Thymus (tissue), 11 donors: Measurements from ENCODE around the gene SF3B6. TPM values are rescaled to one million over a fixed set of nuclear protein-coding genes. Genes with fewer than 3 reads are reported as not detected.
"Not testable (repeated sequence)": the region's sequence is repeated elsewhere in the genome, so short reads cannot be mapped to it uniquely, and the experiment has no call there.

Experiments used
- DNase-seq, 9 donors: peaks; one replicate each; pipeline ENCODE4 v3.0.0-alpha.2; 2013; ENCODE audit warnings: low spot score in 9 of 9, low read depth in 6 of 9, missing footprints in 1 of 9
- H3K27ac ChIP-seq, 2 donors: one replicate each; pipeline ENCODE4 v1.5.1; 2013; ENCODE audit warnings: control low read depth in 1 of 2, low read depth in 1 of 2, low read length in 1 of 2, mild to moderate bottlenecking in 1 of 2, moderate library complexity in 1 of 2
- H3K27me3 ChIP-seq, 2 donors: one replicate each; pipeline ENCODE4 v1.5.1; 2013; ENCODE audit warnings: low read length in 1 of 2; ENCODE audit not compliant: control insufficient read depth in 2 of 2, insufficient read depth in 1 of 2
- H3K36me3 ChIP-seq, 2 donors: one replicate each; pipeline ENCODE4 v1.5.1; 2013; ENCODE audit warnings: low read length in 1 of 2, mild to moderate bottlenecking in 1 of 2, moderate library complexity in 1 of 2; ENCODE audit not compliant: control insufficient read depth in 2 of 2, insufficient read depth in 2 of 2
- H3K4me1 ChIP-seq, 2 donors: one replicate each; pipeline ENCODE4 v1.5.1; 2013; ENCODE audit warnings: low read length in 2 of 2; ENCODE audit not compliant: control insufficient read depth in 2 of 2, insufficient read depth in 2 of 2
- H3K4me3 ChIP-seq, 2 donors: one replicate each; pipeline ENCODE4 v1.5.1; 2013; ENCODE audit warnings: low read length in 2 of 2, control low read depth in 1 of 2, mild to moderate bottlenecking in 1 of 2
- H3K9me3 ChIP-seq, 2 donors: one replicate each; pipeline ENCODE4 v1.5.1; 2013; ENCODE audit warnings: low read length in 1 of 2, mild to moderate bottlenecking in 1 of 2; ENCODE audit not compliant: control insufficient read depth in 2 of 2, insufficient read depth in 1 of 2
- WGBS: extraction: QIAGEN DNeasy Blood & Tissue Kit; methylation state at CpG from one replicate; pipeline ENCODE4 v1.1.7; 2013; 5-methylcytosine and 5-hydroxymethylcytosine counted together
- polyA plus RNA-seq: library from polyadenylated mRNA; stranded (reverse); fragments of 200-250 nt; gene quantifications from one replicate; pipeline ENCODE4 v1.2.3, GENCODE V29; 2013
- total RNA-seq: library from RNA; stranded (reverse); fragments of 120-200 nt; gene quantifications from one replicate; pipeline ENCODE4 v1.2.4, GENCODE V29; 2013
- donor health status: healthy.

Gene SF3B6
- total and polyA plus RNA-seq, 2 donors = 163 to 213 TPM

DNA sequence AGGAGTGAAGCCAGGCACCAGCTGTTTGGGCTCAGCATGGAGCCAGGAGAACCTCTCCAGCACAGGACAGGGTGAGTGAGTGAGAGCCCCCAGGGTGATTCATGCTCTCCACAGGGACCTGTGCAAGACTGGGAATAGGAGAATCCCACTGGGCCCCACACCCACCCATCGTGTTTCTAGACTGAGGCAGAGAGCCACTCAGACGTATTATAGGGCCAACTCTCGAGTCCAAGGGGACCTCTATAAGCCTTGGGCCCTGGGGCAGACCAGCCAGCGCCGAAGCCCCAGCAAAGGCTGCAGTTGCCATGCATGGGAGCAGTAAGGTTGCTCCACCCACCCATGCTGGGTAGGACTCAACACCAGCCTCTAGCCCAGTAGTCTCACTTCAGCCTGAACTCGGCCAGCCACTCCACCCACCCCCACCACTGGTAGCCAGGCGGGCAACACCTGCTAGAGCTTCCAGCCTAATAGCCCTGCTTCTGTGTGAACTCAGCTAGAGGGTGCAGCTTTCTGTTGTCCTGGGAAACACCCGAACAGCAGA is 28.1 kb upstream of the SF3B6 start:
- no peaks in the 10 kb centered on the region for H3K4me1 ChIP-seq
- no peaks in the 10 kb centered on the region for H3K36me3 ChIP-seq
- H3K27ac ChIP-seq = no peak overlapping the region
- no peak for DNase-seq
- no peak overlapping the region for H3K4me3 ChIP-seq
- H3K9me3 ChIP-seq = peaks cover 0 to 3% of the 10 kb centered on the region in 2 donors
- WGBS = 98% methylated on average over 8 of the region's 8 CpGs
- no peaks in the 10 kb centered on the region for H3K27me3 ChIP-seq

DNA sequence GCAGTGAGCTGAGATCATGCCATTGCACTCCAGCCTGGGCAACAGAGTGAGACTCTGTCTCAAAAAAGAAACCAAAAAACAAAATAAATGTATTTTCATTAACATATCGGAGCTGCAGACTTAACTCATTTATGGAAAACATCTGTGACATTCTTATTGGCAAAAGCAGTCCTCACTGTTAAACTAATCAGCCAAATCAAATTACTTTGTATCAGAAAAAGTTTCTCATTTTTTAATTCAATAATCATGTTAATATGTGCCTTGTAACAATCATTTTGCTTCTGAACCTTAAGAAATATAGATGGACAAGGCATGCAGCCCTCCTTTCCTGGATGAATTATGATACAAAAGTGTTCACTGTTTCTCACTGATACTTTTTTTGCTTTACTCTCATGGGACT is 26.6 kb upstream of the SF3B6 start:
- no peaks in the 10 kb centered on the region for H3K4me1 ChIP-seq
- no peaks in the 10 kb centered on the region for H3K36me3 ChIP-seq
- 97% methylated on average over 1 of the region's 1 CpG for WGBS
- H3K4me3 ChIP-seq = no peak overlapping the region
- H3K27ac ChIP-seq = no peak overlapping the region
- H3K9me3 ChIP-seq = peaks cover 0 to 3% of the 10 kb centered on the region in 2 donors
- DNase-seq = no peak
- no peaks in the 10 kb centered on the region for H3K27me3 ChIP-seq

DNA sequence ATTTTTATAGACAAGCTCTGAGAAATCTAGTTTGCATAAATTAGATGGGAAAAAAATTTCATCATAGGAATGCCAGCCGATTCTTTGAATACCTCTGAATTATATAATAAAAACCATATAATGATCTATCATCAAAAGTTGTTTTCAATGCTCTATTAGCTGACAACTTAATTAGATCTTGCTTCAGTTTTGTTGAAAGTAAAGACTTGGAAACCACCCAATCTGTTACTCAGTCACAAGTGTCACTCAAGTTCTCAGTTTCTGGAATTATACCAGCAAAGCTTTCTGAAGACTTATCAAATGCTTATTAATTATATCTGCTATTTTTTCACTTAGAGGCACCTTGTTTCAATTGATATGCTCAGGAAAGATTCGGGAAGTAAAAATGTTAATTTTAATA is 25.9 kb upstream of the SF3B6 start:
- Histone ChIP-seq H3K27ac (no peak overlapping the region), H3K4me1 (no peaks in the 10 kb centered on the region), H3K9me3 (peaks cover 0 to 3% of the 10 kb centered on the region in 2 donors), H3K4me3 (no peak overlapping the region), H3K36me3 (no peaks in the 10 kb centered on the region), H3K27me3 (no peaks in the 10 kb centered on the region)
- no peak for DNase-seq
- 76% methylated on average over 2 of the region's 2 CpGs for WGBS

DNA sequence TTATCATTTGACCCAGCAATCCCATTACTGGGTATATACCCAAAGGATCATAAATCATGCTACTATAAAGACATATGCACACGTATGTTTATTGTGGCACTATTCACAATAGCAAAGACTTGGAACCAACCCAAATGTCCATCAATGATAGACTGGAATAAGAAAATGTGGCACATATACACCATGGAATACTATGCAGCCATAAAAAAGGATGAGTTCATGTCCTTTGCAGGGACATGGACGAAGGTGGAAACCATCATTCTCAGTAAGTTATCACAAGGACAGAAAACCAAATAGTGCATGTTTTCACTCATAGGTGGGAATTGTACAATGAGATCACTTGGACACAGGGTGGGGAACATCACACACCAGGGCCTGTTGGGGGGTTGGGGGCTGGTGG is 24.6 kb upstream of the SF3B6 start:
- not testable (repeated sequence) for DNase-seq, H3K27me3 ChIP-seq, H3K36me3 ChIP-seq, H3K4me1 ChIP-seq, H3K27ac ChIP-seq, H3K9me3 ChIP-seq, H3K4me3 ChIP-seq
- 98% methylated on average over 2 of the region's 2 CpGs for WGBS

DNA sequence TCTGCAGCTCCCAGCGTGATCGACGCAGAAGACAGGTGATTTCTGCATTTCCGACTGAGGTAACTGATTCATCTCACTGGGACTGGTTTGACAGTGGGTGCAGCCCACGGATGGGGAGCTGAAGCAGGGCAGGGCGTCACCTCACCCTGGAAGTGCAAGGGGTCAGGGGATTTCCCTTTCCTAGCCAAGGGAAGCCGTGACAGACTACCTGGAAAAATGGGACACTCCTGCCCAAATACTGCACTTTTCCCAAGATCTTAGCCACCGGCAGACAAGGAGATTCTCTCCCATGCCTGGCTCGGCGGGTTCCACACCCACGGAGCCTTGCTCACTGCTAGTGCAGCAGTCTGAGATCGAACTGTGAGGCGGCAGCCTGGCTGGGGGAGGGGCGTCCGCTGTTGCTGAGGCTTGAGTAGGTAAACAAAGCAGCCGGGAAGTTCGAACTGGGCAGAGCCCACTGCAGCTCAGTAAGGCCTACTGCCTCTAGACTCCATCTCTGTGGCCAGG is 19.1 kb upstream of the SF3B6 start:
- H3K27me3 ChIP-seq, H3K27ac ChIP-seq, H3K4me3 ChIP-seq, H3K36me3 ChIP-seq, DNase-seq, H3K9me3 ChIP-seq, H3K4me1 ChIP-seq: not testable (repeated sequence)
- 93% methylated on average over 17 of the region's 17 CpGs for WGBS

DNA sequence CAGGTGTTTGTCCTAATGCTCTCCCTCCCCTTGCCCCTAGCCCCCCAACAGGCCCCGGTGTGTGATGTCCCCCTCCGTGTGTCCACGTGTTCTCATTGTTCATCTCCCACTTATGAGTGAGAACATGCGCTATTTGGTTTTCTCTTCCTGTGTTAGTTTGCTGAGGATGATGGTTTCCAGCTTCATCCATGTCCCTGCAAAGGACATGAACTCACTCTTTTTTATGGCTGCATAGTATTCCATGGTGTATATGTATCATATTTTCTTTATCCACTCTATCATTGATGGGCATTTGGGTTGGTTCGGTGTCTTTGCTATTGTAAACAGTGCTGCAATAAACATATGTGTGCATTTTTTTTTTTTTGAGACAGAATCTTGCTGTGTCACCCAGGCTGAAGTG is 17.1 kb upstream of the SF3B6 start:
- H3K9me3 ChIP-seq = not testable (repeated sequence)

DNA sequence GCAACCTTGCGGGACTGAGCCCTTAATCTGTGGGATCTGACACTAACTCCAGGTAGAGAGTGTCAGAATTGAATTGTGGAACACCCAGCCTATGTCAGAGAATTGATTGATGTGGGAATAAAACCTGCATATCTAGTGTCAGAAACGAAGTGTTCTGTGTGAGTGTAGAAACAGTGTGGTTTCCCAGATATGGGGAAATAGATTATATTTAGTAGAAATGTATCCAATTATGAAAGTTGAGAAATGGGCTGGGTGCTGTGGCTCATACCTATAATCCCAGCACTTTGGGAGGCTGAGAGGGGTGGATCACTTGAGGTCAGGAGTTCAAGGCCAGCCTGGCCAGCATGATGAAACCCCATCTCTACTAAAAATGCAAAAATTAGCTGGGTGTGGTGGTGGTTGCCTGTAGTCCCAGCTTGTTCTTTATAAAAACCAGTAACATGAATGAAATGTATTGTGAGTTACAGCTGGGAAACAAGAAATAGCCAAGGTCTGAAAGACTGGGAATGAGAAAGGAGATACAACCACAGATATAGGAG is 12.8 kb upstream of the SF3B6 start:
- 65% methylated on average over 2 of the region's 2 CpGs for WGBS
- no peak for DNase-seq
- H3K9me3 ChIP-seq = no peaks in the 10 kb centered on the region
- peaks cover 4 to 12% of the 10 kb centered on the region in 2 donors for H3K4me1 ChIP-seq
- H3K36me3 ChIP-seq = peaks cover 3 to 10% of the 10 kb centered on the region in 2 donors
- H3K27me3 ChIP-seq = no peaks in the 10 kb centered on the region
- H3K27ac ChIP-seq = no peak overlapping the region
- H3K4me3 ChIP-seq = no peak overlapping the region

More for the DNA sequence above, 17.1 kb upstream of the SF3B6 start:
- 98% methylated on average over 5 of the region's 5 CpGs for WGBS
- not testable (repeated sequence) for H3K36me3 ChIP-seq, H3K4me3 ChIP-seq, H3K27ac ChIP-seq, H3K4me1 ChIP-seq, H3K27me3 ChIP-seq, DNase-seq

DNA sequence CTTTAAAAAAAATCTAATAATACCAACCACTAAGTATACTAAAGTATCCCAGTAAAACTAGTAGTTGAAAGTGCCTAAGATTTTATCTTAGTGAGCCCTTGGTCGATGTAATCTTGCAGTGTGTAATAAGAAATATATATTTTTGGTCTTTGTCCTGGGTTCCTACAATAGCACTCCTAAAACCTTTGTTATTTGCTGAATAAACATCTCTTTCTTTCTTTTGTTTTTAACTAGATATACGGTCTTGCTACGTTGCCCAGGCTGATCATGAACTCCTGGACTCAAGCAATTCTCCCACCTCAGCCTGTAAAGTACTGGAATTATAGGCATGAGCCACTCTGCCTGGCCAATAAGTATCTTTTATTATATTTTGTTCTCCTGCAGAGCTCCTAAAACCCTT is 10.9 kb upstream of the SF3B6 start:
- 98% methylated on average over 3 of the region's 3 CpGs for WGBS
- H3K36me3 ChIP-seq = peaks cover 6 to 10% of the 10 kb centered on the region in 2 donors

DNA sequence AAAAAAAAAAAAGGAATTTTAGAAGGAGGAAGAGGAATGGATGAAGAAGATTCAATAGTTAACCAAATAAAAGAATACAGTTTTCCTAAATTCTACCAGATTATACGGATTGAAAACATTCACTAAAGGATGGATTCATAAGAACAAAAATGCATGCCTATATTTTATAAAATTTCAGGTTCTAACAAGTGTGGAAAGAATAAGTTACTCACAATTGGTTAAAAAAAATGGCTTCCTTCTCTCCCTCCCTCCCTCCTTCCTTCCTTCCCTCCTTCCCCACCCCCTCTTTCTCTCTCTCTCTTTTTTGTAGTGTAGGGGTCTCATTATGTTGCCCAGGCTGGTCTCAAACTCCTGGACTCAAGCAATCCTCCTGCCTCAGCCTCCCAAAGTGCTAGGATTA is 10.1 kb upstream of the SF3B6 start:
- no peaks in the 10 kb centered on the region for H3K9me3 ChIP-seq
- peaks cover 9 to 19% of the 10 kb centered on the region in 2 donors for H3K4me1 ChIP-seq
- H3K36me3 ChIP-seq = peaks cover 6 to 12% of the 10 kb centered on the region in 2 donors
- 96% methylated on average over 1 of the region's 1 CpG for WGBS
- H3K27me3 ChIP-seq = no peaks in the 10 kb centered on the region
- no peak overlapping the region for H3K4me3 ChIP-seq
- no peak for DNase-seq
- H3K27ac ChIP-seq = no peak overlapping the region

More for the DNA sequence above, 10.9 kb upstream of the SF3B6 start:
- H3K27me3 ChIP-seq = no peaks in the 10 kb centered on the region
- no peak for DNase-seq
- H3K27ac ChIP-seq = no peak overlapping the region
- H3K9me3 ChIP-seq = no peaks in the 10 kb centered on the region
- peaks cover 9 to 19% of the 10 kb centered on the region in 2 donors for H3K4me1 ChIP-seq
- H3K4me3 ChIP-seq = no peak overlapping the region
